Measurements from ENCODE around the gene VKORC1L1.
"Not testable (repeated sequence)": the region's sequence is repeated elsewhere in the genome, so short reads cannot be mapped to it uniquely, and the experiment has no call there.

The VKORC1L1 gene

DNA sequence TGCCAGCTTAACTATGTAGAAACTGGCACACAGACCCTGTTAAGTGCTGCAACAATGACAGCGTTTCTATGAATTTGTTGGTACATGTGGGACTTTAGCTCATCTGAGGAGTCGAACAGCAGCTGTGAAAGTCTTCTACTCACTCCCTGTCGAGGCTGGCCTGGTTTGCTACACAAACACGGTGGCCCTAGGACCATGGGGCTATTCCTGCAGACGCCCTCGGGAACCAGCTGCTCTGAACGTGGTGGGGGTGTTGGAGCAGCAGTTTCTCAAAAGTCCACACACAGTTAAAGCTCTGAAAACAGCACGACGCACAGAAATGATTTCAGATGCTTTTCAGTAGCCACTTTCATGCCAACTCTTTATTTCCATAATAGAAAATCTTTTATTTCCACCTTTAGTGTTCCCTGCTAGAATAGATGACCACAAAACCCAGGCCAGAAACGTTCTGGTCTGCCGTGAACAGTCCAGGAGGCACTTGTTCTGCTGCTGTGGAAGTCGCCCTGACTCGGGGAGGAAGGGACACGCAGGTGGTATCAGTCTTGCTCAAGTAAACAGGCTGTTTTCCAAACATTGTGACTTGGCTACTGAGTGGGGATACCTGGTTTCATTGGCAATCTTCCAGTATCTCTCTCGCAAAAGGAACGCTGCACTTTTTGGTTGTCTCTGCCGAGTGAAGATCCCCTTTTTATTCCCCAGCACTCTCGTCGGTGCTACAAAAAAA, 87.6 kb downstream of the VKORC1L1 start:
- Histone ChIP-seq H3K27ac (ENCODE audit: low read depth, low read length, poor library complexity, severe bottlenecking) (no peak overlapping the region), H3K4me2 (ENCODE audit: low read length) (no peak overlapping the region), H3K36me3 (ENCODE audit: insufficient read depth, low read length) (peaks cover 93% of the 10 kb centered on the region), H3K79me2 (ENCODE audit: insufficient read depth, low read length) (no peaks in the 10 kb centered on the region), H3K27me3 (ENCODE audit: insufficient read depth, low read length) (no peaks in the 10 kb centered on the region), H3K9me3 (ENCODE audit: low read length) (no peaks in the 10 kb centered on the region), H3F3A (ENCODE audit: insufficient read depth, low read length) (no peaks in the 10 kb centered on the region), H3K9me2 (ENCODE audit: low read depth, low read length) (no peaks in the 10 kb centered on the region), H4K20me1 (ENCODE audit: insufficient read depth, low read length) (no peaks in the 10 kb centered on the region), H3K9ac (ENCODE audit: low read length) (no peak overlapping the region), H3K4me3 (ENCODE audit: low read depth, low read length, poor library complexity, severe bottlenecking) (no peak overlapping the region), H3K4me1 (ENCODE audit: insufficient read depth, low read length, severe bottlenecking) (no peaks in the 10 kb centered on the region), H2AFZ (ENCODE audit: low read length) (no peak overlapping the region)
- TF ChIP-seq EZH2 (IDR thresholded peaks at IDR 0.05; ENCODE audit: borderline replicate concordance, low read length), result no peak
- TF ChIP-seq, protein P1, sequence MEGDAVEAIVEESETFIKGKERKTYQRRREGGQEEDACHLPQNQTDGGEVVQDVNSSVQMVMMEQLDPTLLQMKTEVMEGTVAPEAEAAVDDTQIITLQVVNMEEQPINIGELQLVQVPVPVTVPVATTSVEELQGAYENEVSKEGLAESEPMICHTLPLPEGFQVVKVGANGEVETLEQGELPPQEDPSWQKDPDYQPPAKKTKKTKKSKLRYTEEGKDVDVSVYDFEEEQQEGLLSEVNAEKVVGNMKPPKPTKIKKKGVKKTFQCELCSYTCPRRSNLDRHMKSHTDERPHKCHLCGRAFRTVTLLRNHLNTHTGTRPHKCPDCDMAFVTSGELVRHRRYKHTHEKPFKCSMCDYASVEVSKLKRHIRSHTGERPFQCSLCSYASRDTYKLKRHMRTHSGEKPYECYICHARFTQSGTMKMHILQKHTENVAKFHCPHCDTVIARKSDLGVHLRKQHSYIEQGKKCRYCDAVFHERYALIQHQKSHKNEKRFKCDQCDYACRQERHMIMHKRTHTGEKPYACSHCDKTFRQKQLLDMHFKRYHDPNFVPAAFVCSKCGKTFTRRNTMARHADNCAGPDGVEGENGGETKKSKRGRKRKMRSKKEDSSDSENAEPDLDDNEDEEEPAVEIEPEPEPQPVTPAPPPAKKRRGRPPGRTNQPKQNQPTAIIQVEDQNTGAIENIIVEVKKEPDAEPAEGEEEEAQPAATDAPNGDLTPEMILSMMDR (IDR thresholded peaks at IDR 0.05; ENCODE audit: low read length), result no peak

- Histone ChIP-seq H3K36me3 (ENCODE audit: insufficient read depth, low read length) (peaks cover 93% of the 10 kb centered on the region), H3K4me3 (ENCODE audit: low read depth, low read length, poor library complexity, severe bottlenecking) (no peak overlapping the region), H4K20me1 (ENCODE audit: insufficient read depth, low read length) (no peaks in the 10 kb centered on the region), H3K79me2 (ENCODE audit: insufficient read depth, low read length) (no peaks in the 10 kb centered on the region), H3K4me2 (ENCODE audit: low read length) (no peak overlapping the region), H3K9me3 (ENCODE audit: low read length) (no peaks in the 10 kb centered on the region), H3F3A (ENCODE audit: insufficient read depth, low read length) (no peaks in the 10 kb centered on the region), H3K9ac (ENCODE audit: low read length) (no peak overlapping the region), H3K27me3 (ENCODE audit: insufficient read depth, low read length) (no peaks in the 10 kb centered on the region), H3K27ac (ENCODE audit: low read depth, low read length, poor library complexity, severe bottlenecking) (no peak overlapping the region), H3K9me2 (ENCODE audit: low read depth, low read length) (no peaks in the 10 kb centered on the region), H2AFZ (ENCODE audit: low read length) (no peak overlapping the region), H3K4me1 (ENCODE audit: insufficient read depth, low read length, severe bottlenecking) (no peaks in the 10 kb centered on the region)
- TF ChIP-seq, protein P1 (IDR thresholded peaks at IDR 0.05; ENCODE audit: low read length), result no peak
- no peak for TF ChIP-seq EZH2 (IDR thresholded peaks at IDR 0.05; ENCODE audit: borderline replicate concordance, low read length)
Measured at GRCh38 chr7:65962033-65962432, 89.2 kb downstream of the VKORC1L1 start.

DNA sequence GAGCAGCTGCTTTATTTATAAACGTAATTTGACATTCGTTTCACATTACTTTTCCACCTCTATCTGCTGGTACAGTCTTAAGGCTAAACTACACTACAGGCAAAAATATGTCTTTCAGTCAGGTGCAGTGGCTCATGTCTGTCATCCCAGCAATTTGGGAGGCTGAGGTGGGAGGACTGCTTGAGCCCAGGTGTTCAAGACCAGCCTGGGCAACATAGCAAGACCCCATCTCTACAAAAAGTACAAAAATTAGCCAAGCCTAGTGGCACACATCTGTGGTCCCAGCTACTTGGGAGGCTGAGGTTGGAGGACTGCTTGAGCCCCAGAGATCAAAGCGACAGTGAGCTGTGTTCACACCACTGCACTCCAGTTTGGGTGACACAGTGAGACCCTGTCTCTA, 91.8 kb downstream of the VKORC1L1 start:
- not testable (repeated sequence) for H3K4me2 ChIP-seq (ENCODE audit: low read length); H3K9ac ChIP-seq (ENCODE audit: low read length); H3K27me3 ChIP-seq (ENCODE audit: insufficient read depth, low read length); H3K4me1 ChIP-seq (ENCODE audit: insufficient read depth, low read length, severe bottlenecking); H3K9me2 ChIP-seq (ENCODE audit: low read depth, low read length); H4K20me1 ChIP-seq (ENCODE audit: insufficient read depth, low read length); H3K79me2 ChIP-seq (ENCODE audit: insufficient read depth, low read length); H3K9me3 ChIP-seq (ENCODE audit: low read length); H3F3A ChIP-seq (ENCODE audit: insufficient read depth, low read length); H3K4me3 ChIP-seq (ENCODE audit: low read depth, low read length, poor library complexity, severe bottlenecking); H2AFZ ChIP-seq (ENCODE audit: low read length); H3K27ac ChIP-seq (ENCODE audit: low read depth, low read length, poor library complexity, severe bottlenecking)
- peaks cover 98% of the 10 kb centered on the region for H3K36me3 ChIP-seq (ENCODE audit: insufficient read depth, low read length)

- no peak overlapping the region for H3K27ac ChIP-seq (ENCODE audit: low read depth, low read length, poor library complexity, severe bottlenecking)
- H3K9me2 ChIP-seq (ENCODE audit: low read depth, low read length), result no peaks in the 10 kb centered on the region
- no peak overlapping the region for H3K4me3 ChIP-seq (ENCODE audit: low read depth, low read length, poor library complexity, severe bottlenecking)
- H3K4me1 ChIP-seq (ENCODE audit: insufficient read depth, low read length, severe bottlenecking), result no peaks in the 10 kb centered on the region
- H3K36me3 ChIP-seq (ENCODE audit: insufficient read depth, low read length), result peaks cover 98% of the 10 kb centered on the region
- H4K20me1 ChIP-seq (ENCODE audit: insufficient read depth, low read length), result no peaks in the 10 kb centered on the region
- no peaks in the 10 kb centered on the region for H3F3A ChIP-seq (ENCODE audit: insufficient read depth, low read length)
- no peaks in the 10 kb centered on the region for H3K27me3 ChIP-seq (ENCODE audit: insufficient read depth, low read length)
- TF ChIP-seq, protein P1 (IDR thresholded peaks at IDR 0.05; ENCODE audit: low read length), result no peak
- TF ChIP-seq EZH2 (IDR thresholded peaks at IDR 0.05; ENCODE audit: borderline replicate concordance, low read length), result no peak
- no peak overlapping the region for H2AFZ ChIP-seq (ENCODE audit: low read length)
- no peak overlapping the region for H3K4me2 ChIP-seq (ENCODE audit: low read length)
- H3K9me3 ChIP-seq (ENCODE audit: low read length), result no peaks in the 10 kb centered on the region
- H3K79me2 ChIP-seq (ENCODE audit: insufficient read depth, low read length), result no peaks in the 10 kb centered on the region
- no peak overlapping the region for H3K9ac ChIP-seq (ENCODE audit: low read length)
Measured at GRCh38 chr7:65966146-65966545, 93.3 kb downstream of the VKORC1L1 start.
